Stimulated activated naive B cell treated with anti-CD40 and anti-IgM and Interleukin-4, amounts not matched to agents 10 μg/mL and 1 μg/mL and 100 μg/mL, for 72 hours (primary cell): Measurements from ENCODE around the gene SHISA2.

Source experiments
- ATAC-seq, 2 donors: fragments of 150-1000 bp; cut with Tn5 transposase; replicated peaks; 2 replicates each; pipeline ENCODE4 v1.10.0; 2021; ENCODE audit warnings: moderate library complexity in 1 of 2
- DNase-seq: peaks from one replicate; pipeline ENCODE4 v3.0.0; 2021
- H3K27ac Mint-ChIP-seq: one replicate; pipeline ENCODE4 v1.8.0; 2022; ENCODE audit warnings: mild to moderate bottlenecking, mixed read lengths
- H3K27me3 Mint-ChIP-seq, 2 donors: one replicate each; pipeline ENCODE4 v1.8.0; 2022; ENCODE audit warnings: mixed read lengths in 2 of 2
- H3K36me3 Mint-ChIP-seq, 2 donors: one replicate each; pipeline ENCODE4 v1.8.0; 2022; ENCODE audit warnings: mixed read lengths in 2 of 2, mild to moderate bottlenecking in 1 of 2
- H3K4me1 Mint-ChIP-seq, 2 donors: one replicate each; pipeline ENCODE4 v1.8.0; 2022; ENCODE audit warnings: mixed read lengths in 2 of 2, mild to moderate bottlenecking in 1 of 2
- H3K4me3 Mint-ChIP-seq, 2 donors: one replicate each; pipeline ENCODE4 v1.8.0; 2022; ENCODE audit warnings: mild to moderate bottlenecking in 2 of 2, mixed read lengths in 2 of 2, moderate library complexity in 1 of 2
- H3K9me3 Mint-ChIP-seq, 2 donors: one replicate each; pipeline ENCODE4 v1.8.0; 2022; ENCODE audit warnings: mixed read lengths in 2 of 2, mild to moderate bottlenecking in 1 of 2

The SHISA2 gene

DNA sequence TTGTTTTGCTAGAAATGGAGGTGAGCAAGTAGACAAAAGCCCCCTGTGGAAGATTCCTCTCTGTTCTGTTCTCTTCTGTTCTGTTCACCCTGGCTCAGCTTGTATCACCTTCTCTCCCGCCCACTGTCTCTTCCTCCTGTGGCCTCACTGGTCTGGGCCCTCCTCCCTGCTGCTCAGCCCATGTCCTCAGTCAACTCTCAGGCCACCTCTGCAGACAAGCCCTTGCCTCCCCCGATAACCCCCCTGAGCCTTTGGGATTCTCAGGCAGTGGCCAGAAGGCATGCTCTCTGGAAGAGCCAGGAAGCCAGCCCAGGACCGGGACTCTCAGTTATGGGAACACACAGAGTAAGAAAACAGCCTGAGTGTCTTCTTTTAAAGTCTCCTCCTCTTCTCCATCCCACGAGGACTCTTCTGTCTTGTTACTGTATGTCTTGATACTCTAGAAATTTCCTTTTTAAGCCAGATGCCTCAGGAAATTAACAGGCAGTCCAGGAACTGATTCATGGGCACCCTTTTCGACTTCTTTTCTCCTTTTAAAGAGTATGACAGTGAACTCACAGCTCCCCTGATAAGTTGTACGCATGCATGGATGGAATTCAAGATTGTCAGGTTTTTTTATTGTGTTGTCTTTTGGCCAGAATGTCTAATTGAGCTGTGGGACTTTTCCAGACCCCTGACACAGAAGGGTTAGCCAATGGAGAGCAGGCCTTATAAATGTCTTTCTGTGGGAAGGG lies 33.7 kb downstream of the SHISA2 start:
- no peaks in the 10 kb centered on the region for H3K36me3 Mint-ChIP-seq

GRCh38 chr13:26017196-26017921 lies 34.5 kb downstream of the SHISA2 start:
- Mint-ChIP-seq H3K9me3 (no peaks in the 10 kb centered on the region), H3K27ac (no peak overlapping the region), H3K36me3 (no peaks in the 10 kb centered on the region), H3K4me1 (peaks cover 0 to 2% of the 10 kb centered on the region in 2 donors), H3K4me3 (no peak overlapping the region), H3K27me3 (peaks cover 0 to 20% of the 10 kb centered on the region in 2 donors)
- DNase-seq, result no peak
- ATAC-seq, result no peak

More for the DNA sequence above, 33.7 kb downstream of the SHISA2 start:
- Mint-ChIP-seq H3K4me3 (no peak overlapping the region), H3K9me3 (no peaks in the 10 kb centered on the region), H3K27me3 (peaks cover 0 to 16% of the 10 kb centered on the region in 2 donors), H3K4me1 (peaks cover 0 to 2% of the 10 kb centered on the region in 2 donors), H3K27ac (no peak overlapping the region)
- DNase-seq (no peak), ATAC-seq (no peak)

DNA sequence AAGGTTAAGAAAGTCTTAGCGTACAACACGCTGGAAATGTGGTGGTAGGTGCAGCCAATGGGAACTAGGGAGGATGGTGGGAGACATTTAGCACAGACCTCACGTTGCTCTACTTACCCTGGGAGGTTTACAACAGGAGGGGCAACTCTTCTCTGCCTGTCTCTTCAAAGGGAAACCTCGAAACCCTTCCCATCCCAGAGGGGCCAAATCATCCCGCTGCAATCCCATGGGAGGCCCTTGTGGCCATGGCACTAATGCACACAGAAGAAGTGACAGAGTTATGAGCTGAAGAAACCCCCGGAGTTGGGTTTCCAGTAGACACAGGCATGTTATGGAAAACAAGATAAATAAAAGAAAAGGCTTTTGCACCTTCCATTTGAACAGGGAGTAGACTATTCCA lies 35.6 kb downstream of the SHISA2 start:
- DNase-seq, result no peak

DNA sequence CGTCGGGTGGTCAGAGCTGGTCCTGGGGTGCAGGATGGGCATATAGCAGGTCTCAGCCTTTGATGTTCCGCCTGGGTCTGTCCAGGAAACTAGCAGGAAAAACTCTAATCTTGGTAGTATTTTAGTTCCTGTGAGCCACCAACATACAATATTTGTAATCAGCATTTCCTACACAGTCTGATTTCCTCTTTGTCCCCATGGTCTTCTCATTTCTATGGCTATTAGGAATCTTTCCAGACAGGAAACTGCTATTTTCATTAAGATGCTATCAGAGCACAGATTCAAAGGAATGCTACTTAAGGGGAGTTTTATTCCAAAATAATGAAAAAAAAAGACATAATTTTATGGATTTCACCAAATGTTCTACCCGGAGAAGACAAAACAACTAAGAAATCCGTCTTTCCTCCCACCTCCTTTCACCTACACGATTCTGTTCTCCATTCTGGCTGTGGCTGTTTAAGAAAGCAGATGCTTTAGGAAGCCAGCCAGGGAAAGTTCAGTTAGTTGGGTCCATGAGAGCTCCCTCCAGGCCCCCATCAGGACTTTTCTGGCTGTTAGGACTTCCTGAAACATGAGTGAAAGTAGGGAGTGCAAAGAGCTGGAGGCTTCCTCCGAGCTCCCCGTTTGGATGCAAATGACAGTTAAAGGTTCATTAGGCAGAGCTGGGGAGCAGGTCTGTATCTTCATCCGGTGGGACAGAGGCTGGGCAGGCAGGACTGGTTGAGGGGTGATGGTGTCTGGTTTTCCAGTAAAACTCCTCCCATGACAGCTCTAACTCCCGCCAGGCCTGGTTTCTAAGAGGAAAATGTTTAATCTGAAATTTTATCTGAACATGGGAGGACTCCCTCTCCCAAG lies 36.3 kb downstream of the SHISA2 start:
- Mint-ChIP-seq H3K27me3 (peaks cover 1 to 13% of the 10 kb centered on the region in 2 donors), H3K9me3 (no peaks in the 10 kb centered on the region), H3K4me3 (no peak overlapping the region), H3K27ac (no peak overlapping the region), H3K4me1 (peaks cover 0 to 2% of the 10 kb centered on the region in 2 donors), H3K36me3 (no peaks in the 10 kb centered on the region)
- ATAC-seq (no peak), DNase-seq (no peak)

More for the DNA sequence above, 35.6 kb downstream of the SHISA2 start:
- no peak for ATAC-seq
- Mint-ChIP-seq H3K4me1 (peaks cover 0 to 2% of the 10 kb centered on the region in 2 donors), H3K27me3 (peaks cover 0 to 20% of the 10 kb centered on the region in 2 donors), H3K27ac (no peak overlapping the region), H3K4me3 (no peak overlapping the region), H3K9me3 (no peaks in the 10 kb centered on the region), H3K36me3 (no peaks in the 10 kb centered on the region)

DNA sequence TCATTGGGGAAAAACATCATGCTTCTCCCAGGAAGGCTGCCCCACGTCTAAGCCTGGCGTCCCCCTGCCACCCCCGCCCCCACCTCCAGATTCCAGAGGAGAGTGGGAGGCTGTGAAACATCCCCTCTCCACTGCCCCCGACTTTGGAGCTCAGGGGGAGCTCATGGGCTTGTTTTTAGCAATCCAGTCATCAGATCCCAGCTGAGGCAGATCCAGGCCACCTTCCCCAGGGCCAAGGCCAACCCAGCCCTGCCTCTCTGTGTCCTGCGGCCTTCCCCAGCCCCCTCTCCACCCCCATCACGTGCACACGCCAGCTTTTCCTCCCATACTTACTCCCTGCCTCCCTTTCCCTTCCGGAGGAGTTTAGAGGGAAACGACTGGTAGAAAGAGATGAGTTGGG lies 38.8 kb downstream of the SHISA2 start:
- Mint-ChIP-seq H3K27me3 (peaks cover 4 to 20% of the 10 kb centered on the region in 2 donors), H3K4me3 (peak overlapping the region in 1 of 2 donors; percentile 91), H3K36me3 (no peaks in the 10 kb centered on the region), H3K4me1 (peaks cover 0 to 2% of the 10 kb centered on the region in 2 donors), H3K27ac (no peak overlapping the region), H3K9me3 (no peaks in the 10 kb centered on the region)
- DNase-seq, result no peak
- no peak for ATAC-seq

DNA sequence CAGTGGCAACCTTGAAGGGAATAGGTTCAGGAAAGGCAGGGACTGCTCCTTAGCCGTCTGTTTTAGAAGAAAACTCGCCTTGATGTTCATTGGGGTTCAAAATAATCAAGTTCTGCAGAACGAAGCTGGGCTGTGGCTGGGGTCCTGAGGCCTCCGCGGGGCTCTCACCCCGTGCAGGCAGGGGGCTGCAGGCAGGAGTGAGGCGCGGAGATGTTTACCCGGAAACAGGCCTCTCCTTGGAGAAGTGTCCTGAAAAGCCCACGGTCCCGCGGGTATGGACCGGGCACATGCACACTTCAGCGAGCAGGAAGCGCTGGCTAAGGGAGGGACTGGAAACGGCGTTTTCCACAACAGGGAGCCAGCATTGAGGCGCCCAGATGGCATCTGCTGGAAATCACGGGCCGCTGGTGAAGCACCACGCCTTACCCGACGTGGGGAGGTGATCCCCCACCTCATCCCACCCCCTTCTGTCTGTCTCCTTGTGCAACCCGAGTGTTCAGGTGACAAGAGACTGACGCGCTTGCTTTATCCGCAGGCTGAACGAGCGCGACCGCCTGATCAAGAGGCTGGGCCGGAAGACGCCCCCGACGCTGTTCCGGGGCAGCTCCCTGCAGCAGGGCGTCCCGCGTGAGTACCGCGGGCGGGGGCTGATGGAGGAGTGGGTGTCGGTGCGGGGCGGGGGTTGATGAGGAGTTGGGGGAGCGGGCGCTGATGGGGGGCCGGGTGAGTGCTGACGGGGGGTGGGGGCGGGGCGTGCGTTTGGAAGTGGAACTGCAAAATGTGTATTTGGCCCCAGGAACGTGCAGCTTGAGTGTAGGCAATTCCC lies 39.6 kb downstream of the SHISA2 start:
- Mint-ChIP-seq H3K27ac (peak overlapping the region; percentile 42), H3K27me3 (peaks cover 4 to 25% of the 10 kb centered on the region in 2 donors), H3K36me3 (no peaks in the 10 kb centered on the region), H3K4me1 (peaks cover 3 to 4% of the 10 kb centered on the region in 2 donors), H3K9me3 (no peaks in the 10 kb centered on the region), H3K4me3 (peak overlapping the region; percentile 77 to 91)
- ATAC-seq (peak; percentile 76 to 89), DNase-seq (no peak)

GRCh38 chr13:26011208-26011573 lies 40.6 kb downstream of the SHISA2 start:
- ATAC-seq (no peak), DNase-seq (no peak)
- no peaks in the 10 kb centered on the region for H3K36me3 Mint-ChIP-seq
- H3K4me1 Mint-ChIP-seq, result peaks cover 3 to 4% of the 10 kb centered on the region in 2 donors
- no peak overlapping the region for H3K4me3 Mint-ChIP-seq
- H3K27ac Mint-ChIP-seq, result no peak overlapping the region
- H3K9me3 Mint-ChIP-seq, result no peaks in the 10 kb centered on the region
- peaks cover 4 to 25% of the 10 kb centered on the region in 2 donors for H3K27me3 Mint-ChIP-seq

- Mint-ChIP-seq H3K36me3 (no peaks in the 10 kb centered on the region), H3K9me3 (no peaks in the 10 kb centered on the region), H3K4me1 (peaks cover 3 to 4% of the 10 kb centered on the region in 2 donors), H3K27ac (no peak overlapping the region), H3K4me3 (no peak overlapping the region), H3K27me3 (peaks cover 4 to 25% of the 10 kb centered on the region in 2 donors)
- DNase-seq, result no peak
- no peak for ATAC-seq
Observed at GRCh38 chr13:26010487-26011207, 41.2 kb downstream of the SHISA2 start.

GRCh38 chr13:26007261-26008125 lies 44.3 kb downstream of the SHISA2 start:
- Mint-ChIP-seq H3K27ac (no peak overlapping the region), H3K36me3 (no peaks in the 10 kb centered on the region), H3K9me3 (peaks cover 4 to 13% of the 10 kb centered on the region in 2 donors), H3K27me3 (peaks cover 15 to 29% of the 10 kb centered on the region in 2 donors), H3K4me3 (no peak overlapping the region), H3K4me1 (peaks cover 3 to 4% of the 10 kb centered on the region in 2 donors)
- DNase-seq (no peak), ATAC-seq (no peak)
